ENCODE data around the gene BCAS4.
"Not testable (repeated sequence)": the region's sequence is repeated elsewhere in the genome, so short reads cannot be mapped to it uniquely, and the experiment has no call there.

The BCAS4 gene

DNA sequence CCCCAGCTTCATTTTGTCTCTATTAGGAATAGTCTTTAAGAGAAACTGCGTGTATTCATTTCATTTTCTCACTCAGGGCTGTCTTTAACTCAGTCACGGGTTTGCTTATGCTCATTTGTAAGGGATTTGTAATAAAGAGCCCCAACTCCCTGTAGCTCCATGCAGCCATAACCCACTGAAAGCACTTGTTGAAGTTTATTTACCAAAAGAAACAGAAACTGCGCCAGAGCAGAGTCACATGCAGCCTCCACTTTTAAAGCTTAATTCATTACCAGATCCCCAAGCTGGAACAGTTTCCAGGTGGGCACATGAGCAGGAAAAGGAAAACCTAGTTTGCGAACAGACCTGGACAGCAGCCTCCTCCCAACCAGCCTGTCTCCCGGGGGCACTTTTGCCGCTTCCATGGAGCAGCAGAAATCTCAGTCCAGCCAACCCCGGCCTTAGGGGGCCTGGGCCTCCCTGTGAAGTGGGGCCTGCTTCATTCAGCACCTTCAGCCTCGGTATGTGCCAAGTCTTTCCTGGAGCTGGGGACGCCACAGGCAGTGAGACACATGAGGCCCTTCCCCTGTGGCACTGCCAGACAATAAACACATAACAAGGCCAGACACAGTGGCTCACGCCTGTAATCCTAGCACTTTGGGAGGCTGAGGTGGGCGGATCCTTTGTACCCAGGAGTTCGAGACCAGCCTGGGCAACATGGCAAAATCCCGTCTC, 4.5 kb downstream of the BCAS4 start:
- no peak for DNase-seq (ENCODE audit: low read depth in 1 of 2, low spot score in 1 of 2)

DNA sequence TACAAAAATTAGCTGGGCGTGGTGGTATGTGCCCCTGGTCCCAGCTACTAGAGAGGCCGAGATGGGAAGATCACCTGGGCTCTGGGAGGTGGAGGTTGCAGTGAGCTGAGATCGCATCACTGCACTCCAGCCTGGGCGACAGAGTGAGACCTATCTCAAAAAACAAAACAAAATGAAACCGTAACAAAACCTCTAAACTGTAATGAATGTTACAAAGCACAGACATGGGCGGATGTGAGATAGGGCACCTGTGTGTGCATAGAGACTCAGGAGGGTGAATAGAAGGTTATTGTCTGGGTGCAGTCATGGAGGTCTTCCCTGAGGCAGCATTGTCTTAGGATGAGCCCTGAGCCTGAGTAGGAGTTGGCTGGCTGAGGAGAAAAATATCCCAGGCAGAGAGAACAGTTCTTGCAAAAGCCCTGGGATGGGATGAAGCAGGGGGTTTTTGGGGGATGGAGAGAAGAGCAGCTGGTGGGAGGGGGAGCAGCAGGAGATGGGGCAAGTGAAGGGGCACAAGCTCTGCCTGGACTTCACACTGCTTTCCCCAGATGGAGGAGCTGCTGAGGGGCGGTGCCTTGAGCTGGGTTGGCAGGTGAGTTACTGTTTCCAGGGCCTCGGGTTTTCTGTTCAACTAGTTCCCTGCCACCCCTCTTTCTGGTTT, 5.2 kb downstream of the BCAS4 start:
- no peak for DNase-seq (ENCODE audit: low read depth in 1 of 2, low spot score in 1 of 2)

DNA sequence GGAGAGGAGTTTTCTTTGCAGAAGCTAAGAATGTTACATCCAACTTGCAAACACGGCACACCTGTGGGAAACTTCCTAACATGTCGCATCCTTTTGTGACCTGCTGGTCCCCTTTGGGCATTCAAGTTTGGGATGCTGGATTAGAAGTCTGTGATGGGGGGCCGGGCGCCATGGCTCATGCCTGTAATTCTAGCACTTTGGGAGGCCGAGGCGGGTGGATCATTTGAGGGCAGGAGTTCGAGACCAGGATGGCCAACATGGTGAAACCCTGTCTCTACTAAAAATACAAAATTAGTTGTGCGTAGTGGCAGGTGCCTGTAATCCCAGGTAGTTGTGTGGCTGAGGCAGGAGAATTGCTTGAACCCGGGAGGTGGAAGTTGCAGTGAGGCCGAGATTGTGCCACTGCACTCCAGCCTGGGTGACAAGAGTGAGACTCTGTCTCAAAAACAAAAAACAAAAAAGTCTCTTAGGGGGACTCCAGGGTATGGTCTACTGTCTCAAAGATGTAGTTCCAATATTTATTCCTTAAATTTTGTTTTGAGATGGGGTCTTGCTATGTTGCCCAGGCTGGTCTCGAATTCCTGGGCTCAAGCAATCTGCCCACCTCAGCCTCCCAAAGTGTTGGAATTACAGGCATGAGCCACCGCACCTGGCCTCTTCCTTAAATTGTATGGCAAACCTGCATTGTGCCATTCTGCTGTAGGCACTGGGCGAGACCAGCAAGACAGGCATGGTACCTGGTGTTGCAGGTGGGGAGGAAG, 6.3 kb downstream of the BCAS4 start:
- DNase-seq (ENCODE audit: low read depth in 1 of 2, low spot score in 1 of 2): not testable (repeated sequence)

DNA sequence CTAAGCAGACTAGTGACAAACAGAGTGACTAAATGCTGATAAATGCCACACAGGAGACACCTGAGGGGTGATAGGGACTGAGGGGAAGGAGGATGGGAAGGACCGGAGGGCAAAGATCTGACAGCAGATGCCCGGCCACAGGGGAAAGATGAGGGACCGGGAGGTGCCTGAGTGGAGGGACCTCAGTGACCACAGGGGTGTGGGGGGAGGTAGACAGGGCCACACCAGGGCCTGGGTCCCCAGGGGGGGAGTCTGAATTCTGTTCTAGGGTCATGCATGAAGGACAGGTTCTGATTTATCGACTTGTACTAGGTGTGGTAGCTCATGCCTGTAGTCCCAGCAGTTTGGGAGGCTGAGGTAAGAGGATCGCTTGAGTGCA, 6.9 kb downstream of the BCAS4 start:
- no peak for DNase-seq (ENCODE audit: low read depth in 1 of 2, low spot score in 1 of 2)

DNA sequence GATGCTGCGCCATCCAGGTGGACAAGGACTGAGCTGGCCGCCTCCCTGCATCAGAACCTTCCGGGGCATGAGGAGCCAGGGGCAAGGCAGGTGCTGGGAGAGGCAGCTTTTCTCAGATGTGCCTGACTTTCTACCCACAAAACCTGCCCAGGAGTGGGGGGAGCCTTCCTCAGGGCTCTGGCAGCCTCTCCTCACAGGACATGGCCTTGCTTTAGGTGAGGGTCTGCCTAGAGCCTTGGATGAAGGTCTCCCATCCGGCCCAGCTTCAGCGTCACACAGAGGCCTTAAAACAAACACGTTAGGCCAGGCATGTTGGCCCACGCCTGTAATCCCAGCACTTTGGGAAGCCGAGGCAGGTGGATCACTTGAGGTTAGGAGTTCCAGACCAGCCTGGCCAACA, 7.4 kb downstream of the BCAS4 start:
- DNase-seq (ENCODE audit: low read depth in 1 of 2, low spot score in 1 of 2): no peak

DNA sequence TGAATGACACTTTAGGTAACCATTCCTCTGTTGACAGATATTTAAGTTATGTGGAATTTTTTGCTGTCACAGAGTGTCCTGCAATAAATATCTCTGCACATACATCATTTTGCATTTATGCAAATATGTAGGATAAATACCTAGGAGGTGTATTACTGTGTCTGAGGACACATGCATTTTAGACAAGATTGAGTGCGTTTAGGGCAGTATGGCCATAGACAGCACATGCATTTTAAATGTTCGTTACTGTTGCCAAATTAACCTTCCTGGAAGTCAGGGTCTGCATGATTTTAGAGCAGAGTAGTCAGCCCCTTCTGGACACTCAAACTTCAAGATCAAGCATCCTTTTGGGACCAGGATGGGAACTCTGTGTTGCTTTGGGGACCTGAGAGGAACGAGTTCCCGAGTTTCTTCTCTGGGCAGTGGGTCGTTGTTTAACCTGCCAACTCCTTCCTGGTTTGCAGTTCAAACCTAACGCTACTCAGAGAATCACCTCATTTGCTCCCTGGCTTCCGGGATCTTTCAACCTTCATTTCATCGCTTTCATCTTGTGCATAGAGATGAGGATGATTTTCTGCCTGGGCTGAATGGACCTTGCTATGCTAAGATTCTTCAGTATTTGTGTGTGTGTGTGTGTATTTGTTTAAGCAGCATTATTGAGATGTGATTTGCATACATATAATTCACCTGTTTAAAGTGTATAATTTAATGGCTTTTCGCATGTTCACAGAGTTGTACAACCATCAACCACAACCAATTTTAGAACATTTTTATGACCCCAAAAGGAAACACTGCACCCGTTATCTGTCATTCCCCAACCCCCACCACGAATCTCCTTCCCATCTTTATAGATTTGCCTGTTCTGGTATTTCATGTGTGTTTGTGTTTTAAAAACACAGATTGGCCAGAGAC, 9.8 kb downstream of the BCAS4 start:
- DNase-seq (ENCODE audit: low read depth in 1 of 2, low spot score in 1 of 2): no peak

DNA sequence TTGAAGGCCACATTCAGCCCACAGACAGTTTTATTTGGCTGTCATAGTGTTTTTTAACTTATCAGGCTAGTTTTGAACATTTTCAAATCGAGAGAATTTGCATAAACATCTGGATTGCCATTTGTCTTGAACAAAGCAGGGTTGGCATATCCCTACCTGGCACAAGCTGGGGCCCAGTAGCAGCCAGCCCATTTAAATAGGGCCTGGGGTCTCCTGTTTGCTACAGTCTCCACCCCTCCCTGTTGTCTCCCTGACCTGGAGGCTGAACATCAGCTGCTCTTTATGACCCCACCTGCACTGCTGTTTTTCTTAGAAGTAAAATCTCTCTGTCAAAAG, 10.5 kb downstream of the BCAS4 start:
- no peak for DNase-seq (ENCODE audit: low read depth in 1 of 2, low spot score in 1 of 2)

DNA sequence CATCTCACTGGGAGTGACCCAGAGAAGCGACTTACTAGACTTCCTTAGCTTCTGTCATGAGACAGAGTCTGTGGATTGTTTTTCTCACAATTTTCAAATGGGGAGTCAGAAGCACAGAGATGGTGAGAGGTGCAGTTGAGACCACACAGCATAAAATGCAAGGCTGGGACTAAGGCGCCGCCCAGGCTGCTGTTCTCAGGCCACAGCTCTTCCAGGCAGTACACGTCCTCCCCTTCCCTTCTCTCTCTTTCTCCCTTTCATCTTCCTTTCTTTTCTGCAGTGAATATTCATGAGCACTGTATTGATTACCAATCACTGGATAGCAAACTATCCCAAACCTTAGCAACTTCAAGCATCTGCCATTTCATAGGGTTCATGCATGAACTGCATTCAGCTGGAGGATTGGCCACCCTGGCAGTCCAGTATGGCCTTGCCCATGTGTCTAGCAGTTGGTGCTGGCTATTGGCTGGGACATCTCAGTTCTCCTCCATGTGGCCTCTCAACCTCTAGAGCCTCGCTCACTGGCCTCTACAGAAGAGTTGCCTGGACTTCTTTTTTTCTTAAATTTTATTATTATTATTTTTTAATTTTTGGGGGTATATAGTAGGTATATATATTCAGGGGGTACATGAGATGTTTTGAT, 11.4 kb downstream of the BCAS4 start:
- DNase-seq (ENCODE audit: low read depth in 1 of 2, low spot score in 1 of 2): no peak

DNA sequence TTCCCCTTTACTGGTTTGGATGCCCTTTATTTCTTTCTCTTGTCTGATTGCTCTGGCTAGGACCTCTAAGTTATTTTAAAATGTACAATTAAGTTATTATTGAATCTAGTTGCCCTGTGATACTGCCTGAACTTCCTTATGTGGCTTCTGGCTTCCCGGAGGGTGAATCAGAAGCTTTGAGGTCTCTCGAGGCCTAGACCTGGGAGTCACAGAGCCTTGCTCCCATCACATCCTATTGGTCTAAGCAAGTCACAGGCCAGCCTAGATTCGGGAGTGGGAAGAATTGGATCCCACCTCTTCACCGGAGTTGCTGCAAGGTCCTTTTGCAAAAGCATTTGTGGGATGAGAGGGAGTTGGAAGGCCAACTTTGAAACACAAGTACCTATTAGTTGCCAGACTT, 15.2 kb downstream of the BCAS4 start:
- no peak for DNase-seq (ENCODE audit: low read depth in 1 of 2, low spot score in 1 of 2)

DNA sequence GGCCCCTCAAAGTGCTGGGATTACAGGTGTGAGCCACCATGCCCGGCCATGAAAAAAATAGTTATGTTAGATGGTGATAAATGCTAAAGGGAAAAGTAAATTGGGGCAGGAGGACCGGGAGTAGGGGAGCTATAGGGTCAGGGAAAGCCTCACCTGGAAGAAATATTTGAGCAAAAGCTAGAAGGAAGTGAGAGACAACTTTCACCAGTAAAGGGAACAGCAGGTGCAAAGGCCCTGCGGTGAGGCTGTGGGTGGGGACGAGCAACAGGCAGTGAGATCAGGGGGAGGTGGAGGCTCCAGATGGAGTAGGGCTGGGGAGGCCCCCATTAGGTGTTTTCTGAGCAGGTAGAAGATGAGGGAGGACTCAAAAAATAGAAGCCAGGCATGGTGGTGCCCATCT, 16.0 kb downstream of the BCAS4 start:
- no peak for DNase-seq (ENCODE audit: low read depth in 1 of 2, low spot score in 1 of 2)

DNA sequence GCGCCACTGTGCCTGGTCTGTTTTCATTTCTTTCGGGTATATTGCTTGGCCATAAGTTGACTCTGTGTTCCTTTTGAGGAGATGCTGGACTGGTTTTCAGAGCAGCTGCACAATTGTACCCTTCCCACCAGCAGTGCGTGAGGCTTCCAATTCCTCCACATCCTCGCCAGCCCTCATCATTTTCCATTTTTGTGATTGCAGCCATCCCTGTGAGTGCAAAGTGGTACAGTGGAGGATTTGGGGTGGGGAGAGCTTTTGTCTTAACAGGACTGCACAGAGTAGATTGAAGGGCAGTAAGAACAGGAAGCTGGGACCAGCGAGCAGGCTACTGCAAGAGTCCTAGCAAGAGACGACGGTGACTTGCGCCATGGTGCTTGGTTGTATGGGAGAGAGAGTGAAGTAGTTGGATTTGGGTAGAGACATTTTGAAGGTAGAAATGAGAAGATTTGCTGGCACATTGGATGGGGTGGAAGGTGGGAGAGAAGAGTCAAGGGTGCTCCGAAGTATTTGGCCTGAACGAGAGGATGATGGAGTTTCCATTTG, 18.3 kb downstream of the BCAS4 start:
- DNase-seq (ENCODE audit: low read depth in 1 of 2, low spot score in 1 of 2): no peak

DNA sequence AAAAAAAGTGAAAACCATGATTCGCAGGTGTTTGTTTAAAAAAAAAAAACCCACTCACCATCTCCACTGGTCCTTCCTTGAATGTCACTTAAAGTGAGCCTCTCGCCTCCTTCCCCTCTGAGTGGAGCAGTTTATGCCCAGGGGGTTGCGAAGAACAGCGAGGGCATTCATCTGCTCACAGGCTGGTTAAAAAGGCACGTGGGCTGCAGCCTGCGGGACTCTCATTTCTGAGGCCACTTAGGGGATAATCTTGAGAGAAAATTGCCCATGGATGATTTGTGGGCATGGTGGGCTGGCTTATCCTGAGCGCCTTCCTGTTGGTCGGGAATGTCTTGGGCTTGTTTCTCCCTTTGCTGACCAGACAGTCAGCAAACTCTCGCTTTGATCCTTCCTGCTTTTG, 18.9 kb downstream of the BCAS4 start:
- no peak for DNase-seq (ENCODE audit: low read depth in 1 of 2, low spot score in 1 of 2)

DNA sequence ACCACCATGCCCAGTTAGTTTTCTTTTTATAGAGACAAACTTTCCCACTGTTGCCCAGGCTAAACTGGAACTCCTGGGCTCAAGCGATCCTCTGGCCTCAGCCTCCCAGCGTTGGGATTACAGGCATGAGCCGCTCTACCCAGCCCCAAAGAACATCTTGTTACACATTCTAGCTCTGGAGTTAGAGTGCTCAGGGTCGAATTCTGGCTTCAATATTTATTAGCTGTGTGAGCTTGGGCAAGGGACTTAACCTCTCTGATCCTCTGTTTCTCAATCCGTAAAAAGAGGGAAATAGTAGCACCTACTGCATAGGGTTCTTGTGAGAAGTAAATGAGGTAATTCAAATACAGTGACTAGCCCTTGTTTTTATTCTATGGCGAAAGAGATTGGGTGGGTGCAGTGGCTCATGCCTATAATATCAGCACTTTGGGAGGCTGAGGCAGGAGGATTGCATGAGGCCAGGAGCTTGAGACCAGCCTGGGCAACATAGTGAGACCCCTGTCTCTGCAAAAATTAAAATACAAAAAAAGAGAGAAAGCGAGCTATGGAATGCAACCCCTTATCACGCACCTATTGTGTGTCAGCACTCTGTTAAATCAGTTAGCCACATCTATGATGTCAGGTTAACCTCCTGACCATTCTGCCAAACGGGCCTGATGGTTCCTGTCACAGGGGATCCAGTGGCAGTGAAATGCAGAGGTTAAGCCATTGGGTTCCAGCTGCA, 19.7 kb downstream of the BCAS4 start:
- no peak for DNase-seq (ENCODE audit: low read depth in 1 of 2, low spot score in 1 of 2)

DNA sequence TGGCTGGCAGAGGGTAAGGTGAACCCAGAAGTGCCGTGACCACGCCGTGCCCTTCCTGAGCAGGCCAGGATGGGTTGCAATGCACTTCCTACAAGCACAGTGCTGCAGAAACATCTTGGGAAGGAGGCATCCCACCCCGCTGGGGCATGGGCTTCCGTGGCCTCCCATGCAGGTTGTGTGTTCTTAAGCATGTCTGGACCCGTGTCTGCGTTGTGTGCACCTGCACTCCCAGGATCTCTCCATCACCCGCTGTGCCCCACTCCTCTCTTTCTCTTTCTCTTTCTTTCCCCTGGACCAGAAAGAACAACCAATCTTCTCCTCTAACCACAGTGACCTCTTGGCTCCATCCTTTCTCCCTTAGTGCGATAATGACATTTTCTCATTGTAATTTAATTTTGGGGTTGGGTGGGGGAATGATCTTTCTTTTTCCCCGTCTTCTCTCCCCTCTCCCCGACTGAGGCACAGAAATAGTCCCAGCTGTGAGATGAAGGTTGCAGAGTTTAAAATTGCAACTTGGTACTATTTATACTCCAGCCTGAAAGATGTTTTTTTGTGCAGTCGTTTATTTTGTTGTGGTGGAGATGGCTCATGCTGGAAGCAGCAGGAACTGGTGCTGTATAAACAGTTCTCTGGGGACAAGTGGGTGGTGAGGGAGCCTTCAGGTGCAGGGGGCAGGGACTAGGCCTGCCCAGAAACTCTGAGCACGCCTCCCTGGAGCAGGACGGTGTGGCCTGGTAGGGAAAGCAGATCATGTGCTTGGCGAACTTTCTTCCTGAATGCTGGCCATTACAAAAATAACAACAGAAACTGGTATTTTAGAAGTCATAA, 20.5 kb downstream of the BCAS4 start:
- no peak for DNase-seq (ENCODE audit: low read depth in 1 of 2, low spot score in 1 of 2)

DNA sequence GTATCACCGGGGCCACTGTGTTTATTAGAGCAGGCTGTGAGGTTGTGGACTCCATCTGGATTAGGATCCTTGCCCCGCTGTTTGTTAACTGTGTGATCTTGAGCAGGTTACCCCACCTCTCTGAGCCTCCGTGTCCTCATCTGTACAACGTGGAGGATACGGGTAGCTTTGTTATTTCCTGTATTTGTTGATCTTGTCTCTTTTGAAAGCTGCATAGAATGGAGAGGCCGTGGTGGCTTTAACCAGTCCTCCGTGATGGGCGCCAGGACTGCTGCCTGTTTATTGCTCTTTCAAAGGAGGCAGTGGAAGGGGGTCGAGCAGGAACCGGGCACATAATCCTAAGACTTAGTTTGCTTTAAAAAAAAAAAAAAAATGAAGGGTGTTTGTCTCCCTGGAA, 22.9 kb downstream of the BCAS4 start:
- DNase-seq (ENCODE audit: low read depth in 1 of 2, low spot score in 1 of 2): no peak

DNA sequence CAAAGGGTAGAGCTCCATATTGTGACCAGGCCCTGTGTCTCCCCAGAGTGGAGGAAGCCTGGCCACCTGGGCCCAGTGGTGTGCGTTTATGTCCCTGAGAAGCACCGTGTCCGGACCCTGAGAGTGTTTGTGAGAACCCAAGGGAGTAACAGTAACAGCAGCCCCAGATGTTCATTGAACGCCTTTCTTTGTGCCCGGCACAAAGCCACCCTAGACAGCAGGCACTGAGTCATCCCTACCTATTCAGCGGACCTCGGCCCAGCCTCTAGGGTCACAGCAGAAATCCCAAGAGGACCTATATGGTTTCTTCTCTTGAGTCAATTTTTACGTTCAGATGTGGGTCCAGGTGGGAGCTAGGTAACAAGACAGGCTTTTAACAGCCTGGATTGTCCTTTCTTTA, 24.5 kb downstream of the BCAS4 start:
- no peak for DNase-seq (ENCODE audit: low read depth in 1 of 2, low spot score in 1 of 2)

DNA sequence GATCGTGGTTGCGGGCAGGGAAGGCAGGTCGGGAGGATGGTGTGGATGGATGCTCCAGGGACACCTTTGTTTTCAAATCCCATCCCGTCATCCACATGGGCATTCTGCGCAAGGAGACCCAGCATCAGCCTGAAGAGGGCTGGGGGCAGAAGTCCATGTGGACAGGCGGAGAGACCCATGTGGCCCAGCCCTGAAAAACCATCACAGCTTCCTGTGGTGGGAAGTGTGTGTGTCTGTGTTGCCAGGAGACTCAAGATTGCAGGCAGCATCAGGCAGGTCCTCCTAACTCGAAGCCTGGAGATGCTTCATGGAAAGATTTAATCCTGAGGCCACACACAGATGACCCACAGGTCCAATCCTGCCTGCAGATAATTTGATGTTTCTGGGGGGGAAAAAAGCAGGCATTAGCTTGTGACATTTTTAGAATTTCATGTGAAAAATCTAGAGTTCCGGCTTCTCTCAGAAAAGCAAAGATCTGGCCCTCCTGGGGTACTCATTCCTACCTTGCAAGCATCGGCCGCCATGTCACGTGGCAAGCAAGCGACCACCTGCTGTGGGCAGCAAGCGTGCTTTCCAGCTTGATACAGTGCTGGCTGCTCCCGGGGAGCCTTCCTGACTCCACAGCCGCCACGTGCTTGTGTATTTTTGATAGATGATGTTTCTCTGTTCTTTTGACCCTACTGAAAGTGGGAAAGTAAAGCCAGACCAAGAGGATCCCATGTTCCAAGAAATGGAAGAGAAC, 25.8 kb downstream of the BCAS4 start:
- DNase-seq (ENCODE audit: low read depth in 1 of 2, low spot score in 1 of 2): no peak

DNA sequence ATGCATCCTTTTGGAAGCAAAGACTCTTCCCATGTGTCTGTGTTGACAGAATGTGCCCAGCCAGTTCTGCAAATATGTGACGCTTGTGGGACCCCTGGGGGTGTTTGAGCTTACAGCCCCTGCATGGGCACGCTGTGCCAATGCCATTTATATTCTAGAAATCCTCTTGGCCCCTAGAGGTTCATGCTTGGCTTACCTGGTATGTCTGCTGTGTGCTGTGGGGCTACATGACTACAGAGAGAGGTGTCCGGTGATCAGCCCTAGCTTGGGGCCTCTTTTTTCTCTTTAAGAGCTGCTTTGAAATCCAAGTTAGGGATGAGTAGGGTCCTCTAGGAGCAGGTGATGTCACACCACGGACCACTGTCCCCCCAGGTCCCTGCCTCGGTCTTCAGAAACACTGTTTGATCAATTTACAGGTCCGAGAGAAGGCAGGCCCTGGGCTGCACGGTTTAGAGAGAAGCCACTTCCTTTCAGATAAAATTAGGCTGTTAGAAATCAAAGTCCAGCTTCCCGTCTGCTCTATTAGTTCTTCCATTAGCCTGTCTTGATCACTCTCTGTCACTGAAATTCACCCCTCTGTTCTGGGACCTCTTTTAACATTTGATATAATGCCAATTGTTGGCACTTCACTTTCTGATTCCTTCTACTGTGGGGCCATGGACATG, 26.5 kb downstream of the BCAS4 start:
- DNase-seq (ENCODE audit: low read depth in 1 of 2, low spot score in 1 of 2): no peak
